ENCODE measurements around the gene ZNF559.

DNA sequence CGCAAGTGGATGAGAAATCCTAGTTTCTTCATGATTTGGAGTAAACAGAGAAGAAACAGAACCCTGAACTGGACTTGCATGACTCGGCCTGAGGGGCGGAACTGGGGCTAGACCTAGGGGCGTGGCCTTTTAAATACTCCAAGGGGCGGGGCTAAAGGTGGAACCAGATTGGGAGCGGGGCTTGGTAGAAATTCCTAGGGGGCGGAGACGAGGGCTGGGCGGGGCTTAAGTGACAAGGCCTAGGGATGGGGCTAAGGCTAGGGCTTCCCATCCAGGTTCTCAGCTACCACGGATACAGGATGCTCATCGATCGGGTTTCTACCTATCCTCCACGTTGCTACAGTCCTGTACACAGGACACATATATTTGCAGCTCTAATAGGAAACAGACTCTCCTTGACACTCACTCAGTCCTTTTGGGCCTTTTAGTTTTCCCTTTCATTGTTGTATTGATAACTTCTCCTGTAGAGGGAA lies 14.0 kb upstream of the ZNF559 start:
- TF ChIP-seq EZH2phosphoT487 (IDR thresholded peaks at IDR 0.05; ENCODE audit: insufficient read depth, low read depth) (no peak), EZH2 (IDR thresholded peaks at IDR 0.05; ENCODE audit: insufficient read depth, poor library complexity, severe bottlenecking) (no peak)

Data from GM23248 (cell line).